HEK293T (cell line): Measurements from ENCODE around the gene NDUFS4.

Source experiments
- CTCF ChIA-PET: fragments of 350-600 bp; formaldehyde crosslinking; extraction: SDS; loops from one replicate; lab custom pipeline; 2021; ENCODE audit warnings: antibody characterized with exemption, inconsistent platforms; lab: Yijun Ruan, JAX
- POLR2A ChIA-PET: fragments of 350-600 bp; formaldehyde crosslinking; extraction: SDS; loops from one replicate; lab custom pipeline; 2020; ENCODE audit warnings: antibody characterized with exemption, inconsistent platforms; lab: Yijun Ruan, JAX
- DNase-seq: peaks from one replicate; pipeline ENCODE4 v3.0.0; 2012; ENCODE audit warnings: mixed read lengths; ENCODE audit errors: extremely low spot score
- ARNT ChIP-seq: fragments of 450-650 bp; IDR thresholded peaks from 2 replicates; pipeline ENCODE4 v1.6.1; 2017; ENCODE audit warnings: mild to moderate bottlenecking
- BHLHE40 ChIP-seq: fragments of 450-650 bp; IDR thresholded peaks from 2 replicates; pipeline ENCODE4 v1.6.1; 2016; ENCODE audit warnings: mild to moderate bottlenecking, moderate library complexity, borderline replicate concordance
- CTBP1 ChIP-seq: fragments of 450-650 bp; IDR thresholded peaks from 2 replicates; pipeline ENCODE4 v1.6.1; 2016; ENCODE audit warnings: borderline replicate concordance
- ELF4 ChIP-seq: fragments of 450-650 bp; IDR thresholded peaks from 2 replicates; pipeline ENCODE4 v1.6.1; 2017; ENCODE audit warnings: antibody characterized with exemption
- FOXA1 ChIP-seq: fragments of 450-650 bp; IDR thresholded peaks from 2 replicates; pipeline ENCODE4 v1.6.1; 2016; ENCODE audit warnings: mild to moderate bottlenecking
- FOXK2 ChIP-seq: fragments of 450-650 bp; IDR thresholded peaks from 2 replicates; pipeline ENCODE4 v1.6.1; 2016; ENCODE audit warnings: mild to moderate bottlenecking
- FOXM1 ChIP-seq: fragments of 450-650 bp; IDR thresholded peaks from 2 replicates; pipeline ENCODE4 v1.6.1; 2017; ENCODE audit warnings: mild to moderate bottlenecking, borderline replicate concordance
- HDGF ChIP-seq: fragments of 450-650 bp; IDR thresholded peaks from 2 replicates; pipeline ENCODE4 v1.6.1; 2017; ENCODE audit warnings: antibody characterized with exemption, borderline replicate concordance
- L3MBTL2 ChIP-seq: fragments of 450-650 bp; conservative IDR thresholded peaks from 2 replicates; pipeline ENCODE4 v1.6.1; 2016; ENCODE audit warnings: mild to moderate bottlenecking
- LEF1 ChIP-seq: fragments of 450-650 bp; IDR thresholded peaks from 2 replicates; pipeline ENCODE4 v1.6.1; 2017; ENCODE audit warnings: mild to moderate bottlenecking, borderline replicate concordance
- NFRKB ChIP-seq: fragments of 450-650 bp; IDR thresholded peaks from 2 replicates; pipeline ENCODE4 v1.6.1; 2016; ENCODE audit warnings: mild to moderate bottlenecking, moderate library complexity
- SP1 ChIP-seq: fragments of 450-650 bp; IDR thresholded peaks from 2 replicates; pipeline ENCODE4 v1.6.1; 2017
- SUZ12 ChIP-seq: fragments of 450-650 bp; IDR thresholded peaks from 2 replicates; pipeline ENCODE4 v1.6.1; 2016; ENCODE audit warnings: mild to moderate bottlenecking
- TARDBP ChIP-seq: fragments of 450-650 bp; IDR thresholded peaks from 2 replicates; pipeline ENCODE4 v1.6.1; 2016
- ZNF384 ChIP-seq: fragments of 450-650 bp; IDR thresholded peaks from 2 replicates; pipeline ENCODE4 v1.6.1; 2016
- TF ChIP-seq, protein P1 (sequence below): fragments of 450-650 bp; IDR thresholded peaks from 2 replicates; pipeline ENCODE4 v1.6.1; 2016

The NDUFS4 gene

DNA sequence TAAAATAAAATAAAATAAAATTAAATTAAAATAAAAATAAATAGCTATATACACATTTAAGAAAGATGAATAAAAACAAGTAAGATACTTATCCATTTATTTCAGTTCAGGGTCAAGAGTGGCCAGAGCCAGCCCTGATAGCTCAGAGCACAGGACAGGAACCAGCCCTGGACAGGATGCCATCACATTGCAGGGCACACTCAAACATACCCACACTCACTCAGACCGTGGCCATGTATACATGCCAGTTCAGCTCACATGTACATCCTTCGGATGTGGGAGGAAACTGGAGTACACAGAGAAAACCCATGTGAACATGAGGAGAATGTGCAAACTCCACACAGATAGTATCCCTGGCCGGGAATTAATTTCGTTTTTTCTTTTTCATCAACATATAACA, 21.8 kb downstream of the NDUFS4 start:
- POLR2A ChIA-PET: interaction anchor here (1.8 kb wide), 1 partner anchor 20 kb away, joined by 3 read pairs; no protein-coding TSS in a partner anchor
- DNase-seq: no peak
- no peak for TF ChIP-seq SP1
- no peak for TF ChIP-seq HDGF
- no peak for TF ChIP-seq BHLHE40
- no peak for TF ChIP-seq ZNF384
- TF ChIP-seq FOXA1: no peak
- TF ChIP-seq LEF1: no peak
- TF ChIP-seq ELF4: no peak
- no peak for TF ChIP-seq ARNT
- CTCF ChIA-PET: no interaction called here

DNA sequence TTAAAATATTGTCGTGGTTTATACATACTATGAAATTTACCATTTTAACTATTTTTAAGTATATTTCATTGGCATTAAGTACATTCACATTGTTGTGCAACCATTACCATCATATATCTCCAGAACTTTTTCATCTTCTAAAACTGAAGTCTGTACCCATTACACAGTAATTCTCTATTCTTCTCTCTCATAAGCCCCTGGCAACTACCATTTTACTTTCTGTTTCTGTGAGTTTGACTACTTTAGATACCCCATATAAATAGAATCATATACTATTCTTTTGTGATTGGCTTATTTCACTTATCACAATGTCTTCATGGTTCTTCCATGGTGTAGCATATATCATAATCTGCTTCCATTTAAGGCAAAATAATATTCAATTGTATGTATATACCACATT, 30.3 kb downstream of the NDUFS4 start:
- ChIA-PET POLR2A (no interaction called here), CTCF (no interaction called here)
- no peak for DNase-seq
- TF ChIP-seq ELF4 (no peak), CTBP1 (no peak), FOXK2 (no peak), FOXA1 (no peak), FOXM1 (no peak), SUZ12 (no peak)
- TF ChIP-seq, protein P1, sequence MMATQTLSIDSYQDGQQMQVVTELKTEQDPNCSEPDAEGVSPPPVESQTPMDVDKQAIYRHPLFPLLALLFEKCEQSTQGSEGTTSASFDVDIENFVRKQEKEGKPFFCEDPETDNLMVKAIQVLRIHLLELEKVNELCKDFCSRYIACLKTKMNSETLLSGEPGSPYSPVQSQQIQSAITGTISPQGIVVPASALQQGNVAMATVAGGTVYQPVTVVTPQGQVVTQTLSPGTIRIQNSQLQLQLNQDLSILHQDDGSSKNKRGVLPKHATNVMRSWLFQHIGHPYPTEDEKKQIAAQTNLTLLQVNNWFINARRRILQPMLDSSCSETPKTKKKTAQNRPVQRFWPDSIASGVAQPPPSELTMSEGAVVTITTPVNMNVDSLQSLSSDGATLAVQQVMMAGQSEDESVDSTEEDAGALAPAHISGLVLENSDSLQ: no peak

DNA sequence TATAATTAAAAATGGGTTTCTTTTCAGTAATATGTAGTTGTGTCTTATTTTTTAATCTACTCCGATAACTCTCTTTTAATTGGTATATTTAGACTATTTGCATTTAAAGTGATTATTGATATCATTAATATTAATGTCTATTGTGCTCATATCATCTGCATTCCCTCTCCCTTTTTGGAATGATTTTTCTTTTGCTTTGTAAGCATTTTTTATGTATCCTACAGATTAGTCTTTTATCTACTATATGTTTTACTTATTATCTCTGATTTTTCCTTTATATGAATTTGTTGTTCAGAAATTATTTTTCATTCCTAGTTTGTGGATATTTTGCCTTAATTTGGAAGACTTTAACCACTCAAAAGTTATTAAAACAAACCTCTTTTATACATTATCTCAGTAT, 34.0 kb downstream of the NDUFS4 start:
- ChIA-PET CTCF (no interaction called here), POLR2A (no interaction called here)
- TF ChIP-seq NFRKB (no peak), ELF4 (no peak), LEF1 (no peak), ARNT (no peak), TARDBP (no peak), SP1 (no peak)
- no peak for DNase-seq

DNA sequence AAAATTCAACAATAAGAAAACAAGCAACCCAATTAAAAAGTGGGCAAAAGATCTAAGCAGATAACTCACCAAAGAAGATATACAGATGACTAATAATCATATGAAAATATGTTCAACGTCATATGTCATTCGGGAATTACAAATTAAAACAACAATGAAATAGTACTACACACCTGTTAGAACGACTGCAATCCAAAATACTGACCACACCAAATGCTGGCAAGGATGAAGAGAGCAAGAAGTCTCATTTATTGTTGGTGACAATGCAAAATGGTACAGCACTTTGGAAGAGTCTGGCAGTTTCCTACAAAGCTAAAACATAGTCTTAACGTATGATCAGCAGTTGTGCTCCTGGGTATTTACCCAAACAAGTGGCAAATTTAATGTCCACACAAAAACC, 37.5 kb downstream of the NDUFS4 start:
- CTCF ChIA-PET: no interaction called here
- POLR2A ChIA-PET: no interaction called here
- no peak for TF ChIP-seq BHLHE40
- TF ChIP-seq TARDBP: no peak
- no peak for TF ChIP-seq ARNT
- TF ChIP-seq CTBP1: no peak
- TF ChIP-seq FOXK2: no peak
- no peak for TF ChIP-seq HDGF
- no peak for TF ChIP-seq FOXM1
- TF ChIP-seq ZNF384: no peak
- no peak for TF ChIP-seq ELF4
- no peak for TF ChIP-seq SUZ12
- no peak for TF ChIP-seq SP1
- TF ChIP-seq LEF1: no peak
- no peak for DNase-seq

DNA sequence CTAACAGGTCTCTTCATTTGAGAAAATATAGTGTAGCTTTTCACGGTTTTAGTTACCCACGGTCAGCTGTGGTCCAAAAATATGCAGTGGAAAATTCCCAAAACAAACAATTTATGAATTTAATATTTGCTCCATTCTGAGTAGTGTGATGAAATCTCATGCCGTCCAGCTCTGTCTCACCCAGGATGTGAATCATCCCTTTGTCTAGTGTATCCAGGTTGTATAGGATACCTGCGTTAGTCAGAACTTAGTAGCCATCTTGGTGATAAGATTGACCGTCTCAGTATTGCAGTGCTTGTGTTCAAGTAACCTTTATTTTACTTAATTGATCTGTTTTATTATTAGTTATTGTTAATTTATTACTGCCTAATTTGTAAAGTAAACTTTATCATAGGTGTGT, 41.1 kb downstream of the NDUFS4 start:
- no peak for DNase-seq
- CTCF ChIA-PET: no interaction called here
- POLR2A ChIA-PET: no interaction called here
- TF ChIP-seq, protein P1: no peak
- TF ChIP-seq ARNT (no peak), NFRKB (no peak), L3MBTL2 (no peak), TARDBP (no peak), ZNF384 (no peak), FOXK2 (no peak), SUZ12 (no peak), ELF4 (no peak), LEF1 (no peak), CTBP1 (no peak), FOXA1 (no peak), BHLHE40 (no peak), HDGF (no peak), FOXM1 (no peak), SP1 (no peak)

DNA sequence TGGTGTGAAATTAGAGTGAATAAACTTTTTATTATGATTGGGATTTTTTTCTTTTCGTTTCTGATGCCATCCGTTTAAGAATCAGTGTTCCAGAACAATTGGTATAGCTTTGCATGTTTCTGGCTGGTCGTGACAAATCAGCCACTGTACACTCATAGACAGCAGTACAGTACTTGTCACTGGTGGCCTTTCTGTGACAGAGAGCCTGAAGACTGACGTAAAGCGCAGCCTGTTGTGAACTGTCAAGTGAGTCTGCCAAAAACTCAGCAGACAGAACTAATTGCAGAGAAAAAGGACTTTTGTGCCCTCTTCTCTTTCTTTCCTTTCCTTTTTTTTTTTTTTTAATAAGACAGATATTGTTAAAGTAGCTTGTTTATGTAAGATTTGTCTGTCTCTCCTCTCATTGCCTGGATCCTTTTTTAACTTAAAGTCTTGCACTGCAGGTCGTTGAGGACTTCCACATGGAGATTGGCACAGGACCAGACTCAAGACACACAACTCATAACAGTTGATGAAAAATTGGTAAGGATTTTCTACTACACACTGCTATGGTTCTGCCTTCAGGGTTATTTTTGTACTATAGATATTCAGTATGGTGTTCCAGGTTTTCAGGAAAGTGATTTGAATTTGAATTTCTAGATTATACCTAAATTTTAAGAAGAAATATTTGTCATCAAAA, 42.7 kb downstream of the NDUFS4 start:
- ChIA-PET CTCF (no interaction called here), POLR2A (no interaction called here)
- no peak for TF ChIP-seq FOXM1
- no peak for TF ChIP-seq SP1
- no peak for TF ChIP-seq HDGF
- no peak for TF ChIP-seq FOXA1
- TF ChIP-seq, protein P1: no peak
- TF ChIP-seq CTBP1: no peak
- TF ChIP-seq ARNT: no peak
- TF ChIP-seq ZNF384: no peak
- TF ChIP-seq NFRKB: no peak
- no peak for TF ChIP-seq ELF4
- TF ChIP-seq FOXK2: no peak
- no peak for TF ChIP-seq SUZ12
- TF ChIP-seq TARDBP: no peak
- TF ChIP-seq BHLHE40: no peak
- TF ChIP-seq L3MBTL2: no peak
- TF ChIP-seq LEF1: no peak
- DNase-seq: no peak
